Activated CD4-positive, alpha-beta T cell treated with anti-CD3 and anti-CD28 coated beads, Interleukin-2, amount 50 U/mL, for 48 hours (primary cell): ENCODE measurements around the gene ZNF490.
"Not testable (repeated sequence)": the region's sequence is repeated elsewhere in the genome, so short reads cannot be mapped to it uniquely, and the experiment has no call there.

ENCODE experiments used
- DNase-seq, 2 experiments: peaks; one replicate each; pipeline ENCODE4 v3.0.0-alpha.2; 2020

ZNF490 gene

DNA sequence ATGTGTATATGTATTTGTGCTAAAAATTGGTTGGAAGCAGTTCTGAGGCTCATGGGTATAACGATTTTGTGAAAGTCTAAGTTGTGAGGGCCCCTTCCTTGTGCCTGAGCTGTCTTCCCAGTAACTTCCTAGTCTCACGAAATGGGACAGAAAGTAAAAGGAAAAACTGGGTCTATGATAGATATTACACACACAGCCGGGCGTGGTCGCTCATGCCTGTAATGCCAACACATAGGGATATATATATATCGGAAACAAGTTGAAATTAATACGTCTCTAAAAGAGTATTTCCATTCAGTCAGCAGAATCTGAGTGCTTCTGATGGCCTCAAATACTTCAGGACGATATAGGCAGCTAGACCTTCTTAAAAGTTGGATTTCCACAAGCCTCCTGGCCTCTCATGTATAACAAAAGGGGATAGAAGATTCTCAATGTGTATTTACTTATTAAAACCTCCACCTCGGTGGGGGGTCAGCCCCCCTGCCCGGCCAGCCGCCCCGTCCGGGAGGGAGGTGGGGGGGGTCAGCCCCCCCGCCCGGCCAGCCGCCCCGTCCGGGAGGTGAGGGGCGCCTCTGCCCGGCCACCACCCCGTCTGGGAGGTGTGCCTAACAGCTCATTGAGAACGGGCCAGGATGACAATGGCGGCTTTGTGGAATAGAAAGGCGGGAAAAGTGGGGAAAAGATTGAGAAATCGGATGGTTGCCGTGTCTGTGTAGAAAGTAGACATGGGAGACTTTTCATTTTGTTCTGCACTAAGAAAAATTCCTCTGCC lies 10.8 kb upstream of the ZNF490 start:
- DNase-seq, result not testable (repeated sequence)

DNA sequence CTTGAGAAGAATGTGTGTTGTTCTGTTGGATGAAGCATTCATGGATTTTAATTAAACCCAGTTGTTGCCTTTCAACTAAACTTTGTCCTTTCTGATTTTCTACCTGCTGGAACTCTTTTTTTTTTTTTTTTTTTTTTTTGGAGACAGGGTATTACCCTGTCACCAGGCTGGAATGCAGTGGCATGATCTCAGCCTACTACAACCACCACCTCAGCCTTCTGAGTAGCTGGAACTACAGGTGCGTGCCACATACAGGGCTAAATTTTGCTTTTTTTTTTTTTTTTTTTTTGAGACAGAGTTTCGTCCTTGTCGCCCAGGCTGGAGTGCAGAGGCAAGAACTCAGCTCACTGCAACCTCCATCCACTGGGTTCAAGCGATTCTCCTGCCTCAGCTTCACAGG lies 7.0 kb upstream of the ZNF490 start:
- DNase-seq, result no peak

DNA sequence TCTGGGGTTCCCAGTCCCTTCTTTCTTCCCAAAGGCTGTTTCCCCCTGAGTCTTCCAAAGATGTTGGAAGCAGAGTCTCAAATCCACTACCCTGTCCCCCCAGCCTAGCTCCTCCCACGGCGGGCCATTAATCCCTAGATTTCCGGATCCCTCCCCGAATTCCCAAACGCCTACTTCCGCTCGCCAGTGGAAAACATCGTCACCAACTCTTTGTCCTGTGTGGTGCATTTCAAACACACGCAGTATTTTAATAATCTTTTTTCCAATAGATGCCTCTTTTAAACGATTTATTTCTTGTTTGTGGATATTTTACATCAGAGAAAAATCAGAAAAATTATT lies 717 bp upstream of the ZNF490 start:
- DNase-seq, result no peak

DNA sequence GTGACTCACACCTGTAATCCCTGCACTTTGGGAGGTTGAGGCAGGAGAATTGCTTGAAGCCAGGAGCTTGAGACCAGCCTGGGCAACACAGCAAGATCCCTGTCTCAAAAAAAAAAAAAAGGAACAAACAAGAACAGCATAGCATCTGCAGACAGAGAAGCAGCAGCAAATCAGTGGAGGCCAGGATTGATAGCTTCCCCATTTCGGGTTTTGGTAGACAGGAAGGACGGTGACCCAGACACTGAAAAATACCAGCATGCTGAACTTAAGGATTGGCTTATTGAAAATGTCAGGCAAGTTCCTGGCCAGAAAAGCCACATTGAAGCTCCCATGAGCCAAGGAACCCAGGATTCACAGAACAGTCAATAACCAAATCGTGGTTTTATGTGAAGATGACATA lies 3.0 kb downstream of the ZNF490 start:
- no peak for DNase-seq

DNA sequence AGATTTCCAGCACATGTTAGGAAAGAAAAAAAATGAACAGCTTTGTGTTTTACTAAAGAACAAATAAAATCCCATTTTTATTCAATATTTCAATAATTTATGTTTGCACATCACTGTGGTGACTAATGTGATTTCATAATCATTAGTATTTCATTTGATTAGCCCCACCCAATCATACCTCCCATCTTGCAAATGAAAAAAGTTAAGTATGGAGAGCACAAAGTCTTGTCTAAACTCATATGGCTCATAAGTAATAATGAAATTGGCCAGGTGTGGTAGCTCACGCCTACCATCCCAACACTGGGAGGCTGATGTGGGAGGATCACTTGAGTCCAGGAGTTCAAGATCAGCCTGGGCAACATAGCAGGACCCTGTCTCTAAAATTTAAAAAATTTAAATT lies 3.8 kb downstream of the ZNF490 start:
- DNase-seq, result no peak

DNA sequence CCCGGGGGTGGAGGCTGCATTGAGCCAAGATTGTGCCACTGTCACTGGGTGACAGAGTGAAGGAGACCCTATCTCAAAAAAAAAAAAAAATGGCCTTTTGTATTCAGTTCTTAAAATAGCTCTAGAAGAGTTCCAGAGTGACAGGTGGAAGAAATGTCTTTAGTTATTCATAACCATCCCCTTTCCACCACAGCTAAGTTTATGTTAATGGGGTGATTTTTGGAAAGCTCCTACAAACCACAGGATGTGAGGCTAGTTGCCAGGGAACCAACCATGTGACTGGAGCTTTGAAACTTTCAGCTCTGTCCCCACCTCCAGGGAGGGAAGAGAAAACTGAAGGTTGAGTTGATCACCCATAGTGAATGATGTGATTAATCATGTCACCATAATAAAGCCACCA lies 6.9 kb downstream of the ZNF490 start:
- peak; percentile 52 to 63 for DNase-seq

DNA sequence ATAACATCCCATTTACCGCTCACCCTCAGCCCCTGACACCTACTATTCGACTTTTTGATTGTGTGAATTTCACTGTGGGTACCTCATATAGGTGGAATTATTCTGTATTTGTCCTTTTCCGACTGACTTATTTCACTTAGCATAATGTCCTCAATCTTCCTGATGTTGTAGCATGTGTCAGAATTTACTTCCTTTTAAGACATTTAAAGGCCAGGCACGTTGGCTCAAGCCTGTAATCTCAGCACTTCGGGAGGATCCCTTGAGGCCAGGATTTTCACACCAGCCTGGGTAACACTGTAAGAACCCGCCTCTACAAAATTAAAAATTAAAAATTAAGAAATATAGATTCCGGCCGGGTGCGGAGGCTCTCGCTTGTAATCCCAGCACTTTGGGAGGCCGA lies 13.0 kb downstream of the ZNF490 start:
- no peak for DNase-seq

DNA sequence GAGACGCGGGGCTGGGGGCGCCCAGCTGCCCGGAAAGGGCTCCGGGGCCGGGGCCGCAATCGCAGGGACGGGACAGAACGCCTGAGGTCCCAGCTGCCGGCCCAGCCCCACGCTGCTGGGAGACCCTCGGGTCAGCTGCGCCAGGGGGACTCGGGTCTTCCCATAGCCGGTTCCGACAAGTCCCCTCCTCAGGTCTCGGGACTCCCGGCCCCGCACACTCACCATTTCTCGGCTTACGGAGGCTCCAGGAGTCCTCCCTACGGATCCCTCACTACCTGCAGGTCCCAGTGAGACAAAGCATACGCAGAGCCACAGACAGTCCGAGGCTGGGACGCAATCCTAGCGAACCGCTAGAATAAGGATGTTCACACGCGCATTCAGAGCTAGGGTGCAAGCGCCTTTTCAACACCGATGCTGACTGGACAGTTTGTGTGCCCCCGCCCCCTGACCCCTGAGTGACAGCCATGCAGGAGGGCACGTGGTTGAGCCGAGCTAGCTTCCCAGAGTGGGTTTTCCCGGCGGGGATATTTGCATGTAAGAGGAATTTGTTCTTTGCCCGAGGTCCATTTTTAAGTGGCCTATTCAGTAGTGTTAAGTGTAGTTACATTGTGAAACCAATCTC lies 13.6 kb downstream of the ZNF490 start:
- DNase-seq, result no peak

DNA sequence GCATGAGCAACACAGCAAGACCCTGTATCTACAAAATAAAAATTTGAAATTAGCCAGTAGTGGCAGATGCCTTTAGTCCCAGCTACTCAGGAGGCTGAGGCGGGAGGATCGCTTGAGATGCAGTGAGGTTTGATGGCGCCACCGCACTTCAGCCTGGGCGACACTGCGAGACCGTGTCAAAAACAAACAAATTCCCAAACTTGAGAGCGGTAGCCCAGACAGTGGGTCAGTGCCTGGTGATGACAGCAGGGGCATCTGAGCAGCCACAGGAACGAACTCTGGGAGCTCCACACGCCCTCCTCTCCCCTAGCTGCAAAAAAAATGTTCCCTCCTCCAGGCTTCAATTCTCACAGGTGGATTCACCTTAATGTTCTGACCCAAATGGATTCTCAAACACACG lies 14.1 kb downstream of the ZNF490 start:
- DNase-seq, result no peak

DNA sequence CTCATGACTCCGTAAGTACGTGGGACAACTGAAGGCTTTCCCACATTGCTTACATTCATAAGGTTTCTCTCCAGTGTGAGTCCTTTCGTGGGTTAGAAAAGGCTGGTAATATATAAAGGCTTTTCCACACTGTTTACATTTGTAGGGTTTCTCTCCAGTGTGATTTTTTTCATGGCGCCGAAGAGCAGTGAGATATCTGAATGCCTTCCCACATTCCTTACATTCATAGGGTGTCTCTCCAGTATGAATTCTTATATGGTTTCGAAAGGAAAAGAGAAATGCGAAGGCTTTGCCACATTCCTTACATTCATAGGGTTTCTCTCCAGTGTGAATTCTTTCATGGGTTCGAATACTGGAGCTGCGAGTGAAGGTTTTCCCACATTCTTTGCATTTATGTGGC lies 29.5 kb downstream of the ZNF490 start:
- no peak for DNase-seq

DNA sequence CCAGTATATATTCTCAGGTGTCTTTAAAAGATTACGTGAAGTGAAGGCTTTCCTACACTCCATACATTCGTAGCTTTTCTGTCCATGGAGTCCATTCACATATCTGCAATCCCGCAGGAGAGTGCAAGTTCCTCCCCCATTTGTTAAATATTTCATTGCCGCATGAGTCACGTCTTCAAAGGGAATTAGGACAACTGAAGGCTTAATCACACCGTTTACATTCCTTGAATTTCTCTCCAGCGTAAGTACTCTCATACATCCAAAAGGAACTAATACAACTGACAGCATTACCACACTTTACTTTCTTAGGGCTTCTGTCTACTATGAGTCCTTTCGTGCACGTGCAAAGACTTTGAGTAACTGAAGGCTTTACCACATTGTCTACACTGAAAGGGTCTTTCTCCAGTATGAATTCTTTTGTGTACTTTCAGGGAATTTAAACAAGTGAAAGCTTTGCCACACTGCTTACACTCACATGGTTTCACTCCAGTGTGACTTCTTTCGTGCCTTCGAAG lies 30.4 kb downstream of the ZNF490 start:
- no peak for DNase-seq

DNA sequence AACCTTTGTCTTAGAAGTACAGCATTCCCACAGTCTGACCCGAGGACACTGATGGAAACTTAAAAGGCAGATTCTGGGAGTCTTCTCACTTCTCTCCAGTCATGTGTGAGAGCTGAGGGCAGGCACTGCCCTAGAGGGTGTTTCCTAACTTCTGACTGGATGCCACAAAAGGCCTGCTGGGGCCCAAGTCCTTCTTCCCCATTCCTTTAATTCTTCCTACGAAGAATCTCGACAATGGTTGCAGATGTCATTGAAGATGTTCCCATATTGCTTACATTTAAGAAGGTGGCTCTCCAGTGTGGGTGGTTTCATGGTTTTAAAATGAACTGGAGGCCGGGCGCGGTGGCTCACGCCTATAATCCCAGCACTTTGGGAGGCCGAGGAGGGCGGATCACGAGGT lies 32.0 kb downstream of the ZNF490 start:
- DNase-seq, result no peak

DNA sequence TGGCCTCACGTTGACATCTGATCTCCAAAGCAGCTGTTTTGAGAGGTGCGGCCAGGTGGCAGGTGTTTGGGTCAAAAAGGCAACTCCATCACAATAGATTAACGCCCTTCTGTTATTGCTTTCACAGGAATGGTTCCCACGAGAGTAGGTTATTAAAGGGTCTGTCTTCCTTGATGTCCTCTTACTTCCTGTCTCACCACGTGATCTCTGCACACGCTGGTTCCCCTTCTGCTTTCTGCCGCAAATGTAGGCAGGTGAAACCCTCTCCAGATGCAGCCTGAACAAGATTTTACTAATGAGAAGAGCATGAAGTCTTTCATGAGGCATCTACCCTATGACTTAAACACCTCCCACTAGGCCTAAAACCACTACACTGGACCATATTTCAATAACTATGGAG lies 36.6 kb downstream of the ZNF490 start:
- DNase-seq, result no peak

DNA sequence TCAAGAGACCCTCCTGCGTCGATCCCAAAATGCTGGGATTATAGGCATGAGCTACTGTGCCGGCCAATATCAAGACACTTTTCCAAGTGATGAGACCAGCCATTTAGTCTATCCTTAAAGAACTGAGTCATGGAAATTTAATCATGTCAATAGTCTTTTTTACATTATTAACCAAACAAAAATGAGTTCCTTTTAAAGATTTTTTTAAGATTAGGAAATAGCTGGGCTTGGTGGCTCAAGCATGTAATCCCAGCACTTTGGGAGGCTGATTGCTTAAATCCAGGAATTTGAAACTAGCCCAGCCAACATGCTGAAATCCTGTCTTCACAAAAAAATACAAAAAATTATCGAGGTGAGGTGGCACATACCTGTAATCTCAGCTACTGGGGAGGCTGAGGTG lies 42.7 kb downstream of the ZNF490 start:
- DNase-seq, result no peak

DNA sequence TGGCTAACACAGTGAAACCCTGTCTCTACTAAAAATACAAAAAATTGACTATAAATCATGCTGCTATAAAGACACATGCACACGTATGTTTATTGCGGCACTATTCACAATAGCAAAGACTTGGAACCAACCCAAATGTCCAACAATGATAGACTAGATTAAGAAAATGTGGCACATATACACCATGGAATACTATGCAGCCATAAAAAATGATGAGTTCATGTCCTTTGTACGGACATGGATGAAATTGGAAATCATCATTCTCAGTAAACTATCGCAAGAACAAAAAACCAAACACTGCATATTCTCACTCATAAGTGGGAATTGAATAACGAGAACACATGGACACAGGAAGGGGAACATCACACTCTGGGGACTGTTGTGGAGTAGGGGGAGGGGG lies 44.2 kb downstream of the ZNF490 start:
- DNase-seq, result not testable (repeated sequence)

DNA sequence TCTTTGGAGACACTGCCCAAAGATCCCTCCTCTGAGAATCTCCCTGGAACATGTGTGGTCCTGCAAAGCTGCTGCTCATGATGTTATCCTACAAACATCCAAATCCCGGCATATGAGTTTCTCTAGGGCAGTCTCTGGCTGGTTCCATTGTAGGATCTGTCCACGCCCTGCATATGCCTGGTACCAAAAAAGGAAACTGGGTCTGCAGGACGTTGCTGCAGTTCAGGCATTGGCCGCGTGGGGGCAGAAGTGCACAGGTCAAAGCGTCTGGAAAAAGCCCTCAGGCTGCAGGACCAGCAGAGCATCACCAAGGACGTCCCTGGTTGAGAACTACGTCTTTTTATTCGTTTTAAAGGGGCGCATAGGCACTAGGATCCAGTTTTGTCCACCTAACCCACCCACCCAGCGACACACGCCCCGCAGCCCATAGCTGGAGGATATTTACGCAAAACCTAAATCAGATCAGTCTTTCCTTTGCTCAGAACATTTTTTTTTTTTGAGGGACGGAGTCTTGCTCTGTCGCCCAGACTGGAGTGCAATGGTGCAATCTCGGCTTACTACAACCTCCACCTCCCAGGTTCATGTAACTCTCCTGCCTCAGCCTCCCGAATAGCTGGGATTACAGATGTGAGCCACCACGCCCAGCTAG lies 46.5 kb downstream of the ZNF490 start:
- peak; percentile 97 to 98 for DNase-seq

DNA sequence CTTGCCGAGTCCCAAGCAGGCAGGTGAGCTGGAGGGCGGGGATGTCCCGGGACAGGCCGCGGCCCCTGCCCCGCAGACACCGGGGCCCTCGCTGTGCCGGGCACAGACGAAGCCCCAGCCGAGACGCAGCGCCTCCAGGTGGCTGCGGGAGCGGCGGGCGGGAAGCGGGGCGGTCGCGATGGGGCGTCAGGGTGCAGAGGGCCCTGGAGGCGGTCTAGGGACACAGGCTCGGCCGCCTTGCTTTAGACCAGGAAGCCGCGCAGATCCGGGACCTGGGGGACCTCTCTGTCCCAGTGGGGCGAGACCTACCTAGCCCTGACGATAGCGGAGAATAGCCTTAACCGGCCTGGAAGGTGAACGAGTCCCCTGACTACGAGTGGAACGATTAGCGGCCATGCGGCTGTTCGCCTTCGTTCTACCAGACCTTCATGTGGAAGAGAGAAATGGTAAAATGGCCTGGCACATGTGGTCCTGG lies 55.1 kb downstream of the ZNF490 start:
- no peak for DNase-seq

DNA sequence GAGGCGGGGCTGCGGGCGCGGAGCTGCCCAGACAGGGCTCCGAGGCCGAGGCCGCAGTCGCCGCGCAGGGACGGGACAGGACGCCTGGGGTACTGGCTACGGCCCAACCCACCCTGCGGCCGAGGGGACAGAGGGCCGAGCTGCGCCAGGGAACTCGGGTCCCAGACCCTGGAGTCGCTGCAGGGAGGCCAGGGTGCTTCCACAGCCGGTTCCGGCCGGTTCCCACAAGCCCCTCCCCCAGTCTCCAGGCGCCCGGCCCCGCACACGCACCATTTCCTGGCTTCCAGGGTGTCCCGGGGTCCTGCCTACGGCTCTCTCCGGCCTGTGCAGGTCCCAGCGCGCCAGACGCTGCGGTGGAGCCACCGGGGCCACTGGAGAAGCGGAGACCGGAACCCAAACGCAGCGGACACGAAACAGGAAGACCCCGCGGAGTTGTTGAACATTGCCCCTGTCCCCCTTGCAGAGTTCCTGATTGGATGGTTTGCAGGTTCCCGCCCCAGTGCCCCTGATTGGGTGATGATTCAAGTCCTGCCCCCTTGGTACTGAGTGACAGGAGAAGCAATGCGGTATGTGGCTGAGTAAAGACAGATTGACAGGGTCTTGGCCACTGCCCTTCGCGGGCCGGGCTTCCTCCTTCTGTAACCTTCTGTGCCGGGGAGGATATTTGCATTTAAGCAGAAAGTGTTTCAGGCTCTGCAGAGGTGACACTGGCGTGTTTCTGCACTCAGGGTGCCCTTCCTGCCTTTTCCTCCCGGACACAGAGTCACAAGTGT lies 59.4 kb downstream of the ZNF490 start, which contains the start of gene ZNF564:
ZNF564 (minus strand) TSS at position 423 of the 773 bp plus-strand sequence; CDS start at position 273, 150 bp downstream.
- peak; percentile 89 to 92 for DNase-seq

DNA sequence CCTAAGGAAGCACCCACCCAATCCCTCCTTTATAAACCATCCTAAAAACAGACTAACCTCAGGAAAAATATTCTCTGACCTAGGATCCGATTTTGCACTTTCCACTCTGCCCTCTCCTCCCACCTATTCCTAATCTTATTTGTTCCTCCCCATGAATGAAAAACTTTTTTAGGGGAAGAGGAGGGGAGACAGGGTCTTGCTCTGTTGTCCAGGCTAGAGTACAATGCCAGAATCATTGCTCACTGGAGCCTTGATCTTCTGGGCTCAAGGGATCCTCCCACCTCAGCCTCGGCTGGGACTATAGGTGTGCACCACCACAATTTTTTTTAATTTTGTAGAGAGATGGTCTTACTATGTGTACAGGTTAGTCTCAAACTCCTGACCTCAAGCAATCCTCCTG lies 63.7 kb downstream of the ZNF490 start:
- DNase-seq, result no peak

DNA sequence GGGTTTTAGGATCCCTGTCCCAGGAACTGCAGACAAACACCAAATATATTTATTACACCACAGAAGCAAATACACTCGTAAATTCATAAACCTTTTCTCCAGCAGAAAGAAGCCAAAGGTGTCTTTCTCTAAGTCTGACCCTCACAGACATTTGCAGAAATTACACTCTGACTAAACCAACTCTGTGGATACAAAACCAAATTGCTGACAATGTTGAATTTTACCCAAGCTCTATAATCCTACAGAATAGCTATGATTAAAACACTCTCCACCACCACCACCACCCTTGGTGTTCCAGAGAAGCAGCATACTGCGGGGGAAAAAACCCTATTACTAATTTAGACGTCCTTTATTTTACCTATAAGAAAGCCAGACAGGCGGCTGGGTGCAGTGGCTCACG lies 64.5 kb downstream of the ZNF490 start:
- no peak for DNase-seq

DNA sequence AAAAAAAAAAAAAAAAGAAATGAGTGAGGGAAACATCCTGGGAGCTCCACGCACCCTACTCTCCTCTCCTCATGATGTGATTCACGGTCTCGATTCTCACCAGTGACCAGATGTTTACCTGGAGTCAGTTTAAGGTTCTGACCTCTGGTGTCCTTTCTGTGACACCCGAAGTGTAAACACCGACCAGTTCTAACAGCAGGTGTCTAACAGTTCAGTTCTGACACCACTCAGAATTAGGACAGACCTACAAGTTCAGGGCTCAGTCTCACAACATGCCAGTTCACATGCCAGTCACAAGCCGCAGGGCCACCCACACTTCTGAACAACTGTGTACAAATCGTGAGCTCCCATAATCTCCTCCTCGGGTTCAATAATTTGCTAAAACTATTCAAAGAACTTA lies 65.3 kb downstream of the ZNF490 start:
- DNase-seq, result no peak

DNA sequence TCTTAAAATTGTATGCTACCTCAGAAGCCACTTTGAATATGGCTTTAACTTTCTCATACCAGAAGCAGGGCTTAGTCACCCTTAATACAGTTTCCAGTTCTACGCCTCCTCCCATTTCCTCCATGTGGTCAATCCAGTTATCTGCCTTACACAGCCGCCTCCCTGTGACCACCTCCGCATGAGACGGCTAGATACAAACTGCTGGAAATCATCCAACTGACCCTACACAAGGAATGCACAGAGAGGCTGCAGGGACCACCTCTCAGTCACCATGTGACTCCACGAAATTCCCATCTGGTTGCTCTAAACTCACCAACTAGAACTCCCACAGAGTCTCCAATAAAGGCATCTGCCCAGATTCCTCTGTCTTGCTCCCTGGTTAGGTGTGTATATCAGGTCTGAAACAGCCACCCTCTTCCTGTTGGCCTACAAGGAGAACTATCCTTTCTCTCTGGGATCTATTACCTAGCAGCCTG lies 66.2 kb downstream of the ZNF490 start:
- no peak for DNase-seq

DNA sequence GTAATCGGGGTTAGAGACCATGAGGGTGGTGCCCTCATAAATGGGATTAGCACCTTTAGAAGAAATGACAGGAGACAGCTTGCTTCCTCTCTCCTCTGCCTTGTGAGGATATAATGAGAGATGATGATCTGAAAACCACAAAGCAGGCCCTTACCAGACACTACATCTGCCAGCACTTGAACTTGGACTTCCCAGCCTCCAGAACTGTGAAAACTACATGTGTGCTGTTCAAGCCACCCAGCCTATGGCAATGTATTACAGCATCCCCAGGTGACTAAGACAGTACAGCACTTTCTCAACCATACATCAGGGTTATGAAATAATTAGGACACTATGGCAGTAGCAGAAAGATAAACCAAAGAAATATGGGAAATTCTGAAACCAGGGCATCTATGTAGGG lies 66.8 kb downstream of the ZNF490 start:
- DNase-seq, result no peak
